K562 (cell line): ENCODE data around the gene PRDX2. TPM values are rescaled to one million over a fixed set of nuclear protein-coding genes. Genes with fewer than 3 reads are reported as not detected.

ENCODE experiments used
- CEBPB ChIP-seq: fragments of 450-650 bp; IDR thresholded peaks from 2 replicates; pipeline ENCODE4 v1.6.1; 2016; ENCODE audit warnings: missing genetic modification characterization, missing compliant biosample characterization
- FOXP1 ChIP-seq: sonication (generic); formaldehyde crosslinking; IDR thresholded peaks from 2 replicates; pipeline ENCODE4 v1.8.0; 2022; ENCODE audit warnings: mild to moderate bottlenecking, missing genetic modification reagents
- KDM2B ChIP-seq: fragments of 250-450 bp; sonication (Bioruptor Pico); IDR thresholded peaks from 2 replicates; pipeline ENCODE4 v1.8.0; 2021; ENCODE audit warnings: mild to moderate bottlenecking, moderate library complexity
- MCM7 ChIP-seq, 2 experiments: fragments of 450-650 bp; IDR thresholded peaks; 2 replicates each; pipeline ENCODE4 v1.6.1; 2016 to 2018
- MTA2 ChIP-seq: fragments of 450-650 bp; IDR thresholded peaks from 2 replicates; pipeline ENCODE4 v1.6.1; 2016; ENCODE audit warnings: low read depth
- NR3C1 ChIP-seq: sonication (generic); formaldehyde crosslinking; IDR thresholded peaks from 2 replicates; pipeline ENCODE4 v1.8.1; 2022; ENCODE audit warnings: missing genetic modification reagents
- PHTF2 ChIP-seq: fragments of 250-450 bp; sonication (Bioruptor Pico); IDR thresholded peaks from 2 replicates; pipeline ENCODE4 v1.5.0; 2021; ENCODE audit warnings: mild to moderate bottlenecking
- RBBP5 ChIP-seq: fragments of 200-600 bp; sonication (generic); IDR thresholded peaks from 2 replicates; pipeline ENCODE4 v1.6.1; 2012; ENCODE audit warnings: borderline replicate concordance, mild to moderate bottlenecking, low read length, control low read depth, inconsistent platforms; ENCODE audit not compliant: insufficient read depth, poor library complexity, severe bottlenecking
- RBM39 ChIP-seq: fragments of 200-400 bp; formaldehyde crosslinking; optimal IDR thresholded peaks from 2 replicates; pipeline ENCODE3; 2018; ENCODE audit warnings: low read depth, low read length
- SMAD1 ChIP-seq: fragments of 150-350 bp; IDR thresholded peaks from 2 replicates; pipeline ENCODE4 v1.6.1; 2014; ENCODE audit warnings: low read length, low read depth; ENCODE audit not compliant: partially characterized antibody
- TBL1XR1 ChIP-seq, 2 experiments: IDR thresholded peaks; 2 replicates each; pipeline ENCODE4 v1.6.1; 2012; ENCODE audit warnings: improper control_type of control experiment in 2 of 2, low read length in 2 of 2, mild to moderate bottlenecking in 1 of 2
- TGIF2 ChIP-seq: sonication (generic); formaldehyde crosslinking; IDR thresholded peaks from 2 replicates; pipeline ENCODE4 v1.8.1; 2022; ENCODE audit warnings: mild to moderate bottlenecking, missing genetic modification reagents, moderate library complexity
- TRIM28 ChIP-seq: fragments of 450-650 bp; IDR thresholded peaks from 2 replicates; pipeline ENCODE4 v1.6.1; 2017
- ZNF431 ChIP-seq: sonication (generic); formaldehyde crosslinking; IDR thresholded peaks from 2 replicates; pipeline ENCODE4 v1.8.0; 2022; ENCODE audit warnings: mild to moderate bottlenecking, missing genetic modification reagents
- polyA plus RNA-seq, 8 experiments: library from polyadenylated mRNA; depleted of rRNA in 4 of 8; stranded (reverse) in 5 of 8; unstranded in 3 of 8; fragments of >200 nt; fragmentation: Nextera tagmentation in 2 of 8; fragmentation: Illumina TruSeq in 1 of 8; extraction: Ambion mirVana in 2 of 8; extraction: Trizol in 1 of 8; gene quantifications; 2 replicates each; pipeline versions ENCODE4 v1.2.1 to v1.2.3, GENCODE V29; 2011 to 2014; ENCODE audit warnings: inconsistent platforms in 1 of 8, missing spikeins in 1 of 8
- total RNA-seq, 7 experiments: library from RNA; depleted of rRNA in 6 of 7; stranded (reverse); fragments of >200 nt in 6 of 7; fragmentation: Illumina TruSeq in 2 of 7; extraction: Trizol in 2 of 7; gene quantifications; 2 replicates each; pipeline versions ENCODE4 v1.2.1 to v1.2.3, GENCODE V29; 2011 to 2021; ENCODE audit warnings: low replicate concordance in 1 of 7
- TF ChIP-seq, protein P1 (sequence below), 2 experiments: fragments of 150-350 bp in 1 of 2; IDR thresholded peaks; 2 replicates each; pipeline ENCODE4 v1.6.1; 2012 to 2016; ENCODE audit warnings: low read depth in 2 of 2, low read length in 2 of 2, mild to moderate bottlenecking in 1 of 2, moderate library complexity in 1 of 2
- TF ChIP-seq, protein P2 (sequence below): fragments of 250-450 bp; sonication (Bioruptor Pico); IDR thresholded peaks from 2 replicates; pipeline ENCODE4 v1.8.0; 2021; ENCODE audit warnings: borderline replicate concordance, mild to moderate bottlenecking, moderate library complexity; ENCODE audit not compliant: poor library complexity, severe bottlenecking
- TF ChIP-seq, protein P3 (sequence below): fragments of 250-450 bp; sonication (Bioruptor Pico); IDR thresholded peaks from 2 replicates; pipeline ENCODE4 v1.8.0; 2021; ENCODE audit warnings: moderate library complexity, mild to moderate bottlenecking, inconsistent platforms
- TF ChIP-seq, protein P4 (sequence below): fragments of 450-650 bp; IDR thresholded peaks from 2 replicates; pipeline ENCODE4 v1.6.1; 2016; ENCODE audit warnings: low read depth, mild to moderate bottlenecking, moderate library complexity
- TF ChIP-seq, protein P5 (sequence below): fragments of 450-650 bp; formaldehyde crosslinking; IDR thresholded peaks from 2 replicates; pipeline ENCODE4 v1.4.0; 2020; ENCODE audit warnings: mild to moderate bottlenecking, moderate library complexity

PRDX2 gene
- total and polyA plus RNA-seq, 9 of the 15 experiments (the other 6 are each of a cell fraction or from before 2014, with no cell fraction given): 206 to 1,183 (median 415) TPM

DNA sequence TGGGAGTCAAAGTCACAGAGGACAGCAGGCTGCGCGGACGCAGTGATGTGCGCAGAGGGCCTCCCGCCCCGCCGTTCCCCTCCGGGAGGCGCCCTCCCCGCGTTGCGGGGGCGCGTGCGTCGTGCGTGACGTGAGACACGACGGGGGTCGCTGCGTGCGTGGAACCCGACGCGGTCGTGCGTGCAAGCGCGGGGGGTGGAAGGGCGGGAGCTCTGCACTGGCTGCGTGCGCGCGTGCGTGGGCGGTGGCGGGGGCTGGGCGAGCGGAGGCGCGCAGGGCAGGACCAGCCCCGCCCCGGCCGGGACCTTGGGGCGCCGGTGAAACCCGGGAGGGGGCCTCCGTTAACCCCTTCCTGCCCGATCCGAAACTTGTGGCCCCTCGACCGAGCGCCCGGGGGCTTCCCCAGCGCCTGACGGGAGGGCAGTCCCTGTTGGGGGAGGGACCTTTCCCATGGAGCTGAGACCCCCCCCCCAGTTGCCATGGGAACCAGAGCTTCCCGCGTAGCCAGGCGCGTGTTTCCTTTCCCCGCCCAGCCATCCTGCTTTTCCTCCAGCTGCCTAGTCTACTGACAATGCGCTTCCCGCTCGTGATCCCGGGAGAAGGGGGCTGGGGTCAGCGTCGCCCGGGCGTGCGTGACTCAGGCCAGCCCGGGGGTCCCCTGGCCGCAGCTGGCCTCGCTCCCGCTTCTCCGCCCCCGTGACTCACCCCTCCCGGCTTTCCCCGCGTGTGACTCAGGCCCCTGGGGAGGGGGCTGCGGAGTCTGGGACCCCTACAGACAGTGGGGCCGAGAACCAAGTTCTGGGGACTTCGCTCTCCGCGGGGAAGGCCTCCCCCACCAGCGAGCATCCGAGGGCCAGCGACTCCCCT, 18.9 kb downstream of the PRDX2 start (continued):
- TF ChIP-seq, protein P1, sequence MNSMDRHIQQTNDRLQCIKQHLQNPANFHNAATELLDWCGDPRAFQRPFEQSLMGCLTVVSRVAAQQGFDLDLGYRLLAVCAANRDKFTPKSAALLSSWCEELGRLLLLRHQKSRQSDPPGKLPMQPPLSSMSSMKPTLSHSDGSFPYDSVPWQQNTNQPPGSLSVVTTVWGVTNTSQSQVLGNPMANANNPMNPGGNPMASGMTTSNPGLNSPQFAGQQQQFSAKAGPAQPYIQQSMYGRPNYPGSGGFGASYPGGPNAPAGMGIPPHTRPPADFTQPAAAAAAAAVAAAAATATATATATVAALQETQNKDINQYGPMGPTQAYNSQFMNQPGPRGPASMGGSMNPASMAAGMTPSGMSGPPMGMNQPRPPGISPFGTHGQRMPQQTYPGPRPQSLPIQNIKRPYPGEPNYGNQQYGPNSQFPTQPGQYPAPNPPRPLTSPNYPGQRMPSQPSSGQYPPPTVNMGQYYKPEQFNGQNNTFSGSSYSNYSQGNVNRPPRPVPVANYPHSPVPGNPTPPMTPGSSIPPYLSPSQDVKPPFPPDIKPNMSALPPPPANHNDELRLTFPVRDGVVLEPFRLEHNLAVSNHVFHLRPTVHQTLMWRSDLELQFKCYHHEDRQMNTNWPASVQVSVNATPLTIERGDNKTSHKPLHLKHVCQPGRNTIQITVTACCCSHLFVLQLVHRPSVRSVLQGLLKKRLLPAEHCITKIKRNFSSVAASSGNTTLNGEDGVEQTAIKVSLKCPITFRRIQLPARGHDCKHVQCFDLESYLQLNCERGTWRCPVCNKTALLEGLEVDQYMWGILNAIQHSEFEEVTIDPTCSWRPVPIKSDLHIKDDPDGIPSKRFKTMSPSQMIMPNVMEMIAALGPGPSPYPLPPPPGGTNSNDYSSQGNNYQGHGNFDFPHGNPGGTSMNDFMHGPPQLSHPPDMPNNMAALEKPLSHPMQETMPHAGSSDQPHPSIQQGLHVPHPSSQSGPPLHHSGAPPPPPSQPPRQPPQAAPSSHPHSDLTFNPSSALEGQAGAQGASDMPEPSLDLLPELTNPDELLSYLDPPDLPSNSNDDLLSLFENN (IDR thresholded peaks at IDR 0.05; ENCODE audit: low read depth in 2 of 2, low read length in 2 of 2): 0 out of 4 replicates have a peak, but pooled peaks of 1 of the 2 experiments have one; percentile 40
- TF ChIP-seq TGIF2 (CRISPR knock-in tag): no peak
- TF ChIP-seq MCM7 (IDR thresholded peaks at IDR 0.05): no peak
- no peak for TF ChIP-seq PHTF2 (CRISPR knock-in tag)
- TF ChIP-seq KDM2B: peak; percentile 49; the same call in 1 of the 2 replicates
- peak; percentile 32; the same call in 1 of the 2 replicates for TF ChIP-seq NR3C1
- TF ChIP-seq TRIM28: no peak
- TF ChIP-seq, protein P2, sequence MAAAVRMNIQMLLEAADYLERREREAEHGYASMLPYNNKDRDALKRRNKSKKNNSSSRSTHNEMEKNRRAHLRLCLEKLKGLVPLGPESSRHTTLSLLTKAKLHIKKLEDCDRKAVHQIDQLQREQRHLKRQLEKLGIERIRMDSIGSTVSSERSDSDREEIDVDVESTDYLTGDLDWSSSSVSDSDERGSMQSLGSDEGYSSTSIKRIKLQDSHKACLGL (CRISPR knock-in tag): no peak
- TF ChIP-seq MTA2: peak; percentile 64; the same call in 1 of the 2 replicates
- TF ChIP-seq RBM39: no peak
- TF ChIP-seq FOXP1 (CRISPR knock-in tag): peak; percentile 64; the same call in 1 of the 2 replicates
- TF ChIP-seq CEBPB: no peak
- peak; percentile 64 for TF ChIP-seq RBBP5
- TF ChIP-seq, protein P3, sequence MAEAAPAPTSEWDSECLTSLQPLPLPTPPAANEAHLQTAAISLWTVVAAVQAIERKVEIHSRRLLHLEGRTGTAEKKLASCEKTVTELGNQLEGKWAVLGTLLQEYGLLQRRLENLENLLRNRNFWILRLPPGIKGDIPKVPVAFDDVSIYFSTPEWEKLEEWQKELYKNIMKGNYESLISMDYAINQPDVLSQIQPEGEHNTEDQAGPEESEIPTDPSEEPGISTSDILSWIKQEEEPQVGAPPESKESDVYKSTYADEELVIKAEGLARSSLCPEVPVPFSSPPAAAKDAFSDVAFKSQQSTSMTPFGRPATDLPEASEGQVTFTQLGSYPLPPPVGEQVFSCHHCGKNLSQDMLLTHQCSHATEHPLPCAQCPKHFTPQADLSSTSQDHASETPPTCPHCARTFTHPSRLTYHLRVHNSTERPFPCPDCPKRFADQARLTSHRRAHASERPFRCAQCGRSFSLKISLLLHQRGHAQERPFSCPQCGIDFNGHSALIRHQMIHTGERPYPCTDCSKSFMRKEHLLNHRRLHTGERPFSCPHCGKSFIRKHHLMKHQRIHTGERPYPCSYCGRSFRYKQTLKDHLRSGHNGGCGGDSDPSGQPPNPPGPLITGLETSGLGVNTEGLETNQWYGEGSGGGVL: no peak
- TF ChIP-seq ZNF431: no peak
- peak in 1 of 2 experiments; percentile 11; a peak in 1 of 4 replicates for TF ChIP-seq TBL1XR1 (IDR thresholded peaks at IDR 0.05; ENCODE audit: low read length in 2 of 2)
- TF ChIP-seq, protein P4, sequence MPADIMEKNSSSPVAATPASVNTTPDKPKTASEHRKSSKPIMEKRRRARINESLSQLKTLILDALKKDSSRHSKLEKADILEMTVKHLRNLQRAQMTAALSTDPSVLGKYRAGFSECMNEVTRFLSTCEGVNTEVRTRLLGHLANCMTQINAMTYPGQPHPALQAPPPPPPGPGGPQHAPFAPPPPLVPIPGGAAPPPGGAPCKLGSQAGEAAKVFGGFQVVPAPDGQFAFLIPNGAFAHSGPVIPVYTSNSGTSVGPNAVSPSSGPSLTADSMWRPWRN: no peak
- TF ChIP-seq, protein P5, sequence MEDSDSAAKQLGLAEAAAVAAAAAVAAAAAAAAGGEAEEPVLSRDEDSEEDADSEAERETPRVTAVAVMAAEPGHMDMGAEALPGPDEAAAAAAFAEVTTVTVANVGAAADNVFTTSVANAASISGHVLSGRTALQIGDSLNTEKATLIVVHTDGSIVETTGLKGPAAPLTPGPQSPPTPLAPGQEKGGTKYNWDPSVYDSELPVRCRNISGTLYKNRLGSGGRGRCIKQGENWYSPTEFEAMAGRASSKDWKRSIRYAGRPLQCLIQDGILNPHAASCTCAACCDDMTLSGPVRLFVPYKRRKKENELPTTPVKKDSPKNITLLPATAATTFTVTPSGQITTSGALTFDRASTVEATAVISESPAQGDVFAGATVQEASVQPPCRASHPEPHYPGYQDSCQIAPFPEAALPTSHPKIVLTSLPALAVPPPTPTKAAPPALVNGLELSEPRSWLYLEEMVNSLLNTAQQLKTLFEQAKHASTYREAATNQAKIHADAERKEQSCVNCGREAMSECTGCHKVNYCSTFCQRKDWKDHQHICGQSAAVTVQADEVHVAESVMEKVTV (CRISPR knock-in tag): no peak
- TF ChIP-seq SMAD1: no peak
